ENCODE results near the gene THRSP.

The THRSP gene

GRCh38 chr11:78067704-78068103, 4.0 kb downstream of the THRSP start:
- Histone ChIP-seq H3K9ac (ENCODE audit: low read length) (no peak overlapping the region), H4K20me1 (ENCODE audit: low read depth, low read length) (no peaks in the 10 kb centered on the region), H3K9me2 (replicated peaks; ENCODE audit: insufficient read depth, low read length) (no peaks in the 10 kb centered on the region), H3K4me3 (ENCODE audit: insufficient read depth, low read length, poor library complexity, severe bottlenecking) (no peak overlapping the region), H3K4me2 (ENCODE audit: low read depth, low read length, poor library complexity, severe bottlenecking) (no peak overlapping the region), H3K79me2 (ENCODE audit: insufficient read depth, low read length) (peaks cover 5% of the 10 kb centered on the region; the same call in 1 of the 2 replicates), H3K27ac (ENCODE audit: low read depth, low read length) (no peak overlapping the region), H3K9me3 (ENCODE audit: insufficient read depth, low read length) (no peaks in the 10 kb centered on the region), H2AFZ (ENCODE audit: low read depth, low read length, severe bottlenecking) (no peak overlapping the region), H3K27me3 (ENCODE audit: low read length) (no peaks in the 10 kb centered on the region), H3K36me3 (ENCODE audit: low read length) (peaks cover 3% of the 10 kb centered on the region; the same call in 1 of the 2 replicates), H3F3A (ENCODE audit: insufficient read depth) (no peaks in the 10 kb centered on the region)
- TF ChIP-seq CTCF (IDR thresholded peaks at IDR 0.05; ENCODE audit: insufficient read depth, low read length, poor library complexity, severe bottlenecking) (no peak), EZH2phosphoT487 (conservative IDR thresholded peaks at IDR 0.05; ENCODE audit: low read length) (no peak)

- peaks cover 3% of the 10 kb centered on the region; the same call in 1 of the 2 replicates for H3K36me3 ChIP-seq (ENCODE audit: low read length)
- H3F3A ChIP-seq (ENCODE audit: insufficient read depth) = no peaks in the 10 kb centered on the region
- no peak overlapping the region for H2AFZ ChIP-seq (ENCODE audit: low read depth, low read length, severe bottlenecking)
- H3K9ac ChIP-seq (ENCODE audit: low read length) = no peak overlapping the region
- H3K9me2 ChIP-seq (replicated peaks; ENCODE audit: insufficient read depth, low read length) = no peaks in the 10 kb centered on the region
- no peak overlapping the region for H3K4me3 ChIP-seq (ENCODE audit: insufficient read depth, low read length, poor library complexity, severe bottlenecking)
- no peak overlapping the region for H3K27ac ChIP-seq (ENCODE audit: low read depth, low read length)
- H3K79me2 ChIP-seq (ENCODE audit: insufficient read depth, low read length) = peaks cover 19% of the 10 kb centered on the region
- no peaks in the 10 kb centered on the region for H3K9me3 ChIP-seq (ENCODE audit: insufficient read depth, low read length)
- no peaks in the 10 kb centered on the region for H4K20me1 ChIP-seq (ENCODE audit: low read depth, low read length)
- TF ChIP-seq EZH2phosphoT487 (conservative IDR thresholded peaks at IDR 0.05; ENCODE audit: low read length) (no peak), CTCF (IDR thresholded peaks at IDR 0.05; ENCODE audit: insufficient read depth, low read length, poor library complexity, severe bottlenecking) (no peak)
- H3K27me3 ChIP-seq (ENCODE audit: low read length) = no peaks in the 10 kb centered on the region
- H3K4me2 ChIP-seq (ENCODE audit: low read depth, low read length, poor library complexity, severe bottlenecking) = no peak overlapping the region
Observed at GRCh38 chr11:78069465-78069864, 5.8 kb downstream of the THRSP start.

- Histone ChIP-seq H3K27me3 (ENCODE audit: low read length) (no peaks in the 10 kb centered on the region), H4K20me1 (ENCODE audit: low read depth, low read length) (peaks cover under 1% of the 10 kb centered on the region; the same call in 1 of the 2 replicates), H3K4me2 (ENCODE audit: low read depth, low read length, poor library complexity, severe bottlenecking) (no peak overlapping the region), H3K79me2 (ENCODE audit: insufficient read depth, low read length) (peaks cover 30% of the 10 kb centered on the region), H3K9me3 (ENCODE audit: insufficient read depth, low read length) (no peaks in the 10 kb centered on the region), H3K9me2 (replicated peaks; ENCODE audit: insufficient read depth, low read length) (no peaks in the 10 kb centered on the region), H3K27ac (ENCODE audit: low read depth, low read length) (no peak overlapping the region), H3K4me3 (ENCODE audit: insufficient read depth, low read length, poor library complexity, severe bottlenecking) (no peak overlapping the region), H3F3A (ENCODE audit: insufficient read depth) (no peaks in the 10 kb centered on the region), H2AFZ (ENCODE audit: low read depth, low read length, severe bottlenecking) (no peak overlapping the region), H3K9ac (ENCODE audit: low read length) (no peak overlapping the region), H3K36me3 (ENCODE audit: low read length) (peaks cover 3% of the 10 kb centered on the region; the same call in 1 of the 2 replicates)
- no peak for TF ChIP-seq EZH2phosphoT487 (conservative IDR thresholded peaks at IDR 0.05; ENCODE audit: low read length)
- no peak for TF ChIP-seq CTCF (IDR thresholded peaks at IDR 0.05; ENCODE audit: insufficient read depth, low read length, poor library complexity, severe bottlenecking)
Observed at GRCh38 chr11:78070621-78071020, 7.0 kb downstream of the THRSP start.

All from SU-DHL-6 (cell line).